Suprapubic skin (tissue), 4 donors: ENCODE measurements around the gene HIPK4. TPM values are rescaled to one million over a fixed set of nuclear protein-coding genes. Genes with fewer than 3 reads are reported as not detected.

Experiments used
- DNase-seq, 2 donors: peaks; one replicate each; pipeline ENCODE4 v3.0.0-alpha.2; 2019; ENCODE audit warnings: low spot score in 2 of 2
- H3K27ac ChIP-seq: fragments of 200-600 bp; sonication (generic); one replicate; pipeline ENCODE4 v1.5.1; 2019
- H3K27me3 ChIP-seq: fragments of 200-600 bp; sonication (generic); one replicate; pipeline ENCODE4 v1.5.1; 2019
- H3K36me3 ChIP-seq: fragments of 200-600 bp; sonication (generic); one replicate; pipeline ENCODE4 v1.5.1; 2019
- H3K4me1 ChIP-seq: fragments of 200-600 bp; sonication (generic); one replicate; pipeline ENCODE4 v1.5.1; 2019
- H3K4me3 ChIP-seq: fragments of 200-600 bp; sonication (generic); one replicate; pipeline ENCODE4 v1.5.1; 2019; ENCODE audit warnings: mild to moderate bottlenecking
- H3K9me3 ChIP-seq: fragments of 200-600 bp; sonication (generic); one replicate; pipeline ENCODE4 v1.5.1; 2019
- EP300 ChIP-seq: sonication (generic); formaldehyde crosslinking; IDR thresholded peaks from one replicate; pipeline ENCODE4 v1.6.1; 2017; ENCODE audit warnings: antibody characterized with exemption
- POLR2A ChIP-seq, 2 donors: fragments of 450-650 bp; IDR thresholded peaks; one replicate each; pipeline ENCODE4 v1.6.1; 2017; ENCODE audit warnings: antibody characterized with exemption in 2 of 2, mild to moderate bottlenecking in 2 of 2, moderate library complexity in 2 of 2
- POLR2AphosphoS5 ChIP-seq, 3 donors: sonication (generic); formaldehyde crosslinking; IDR thresholded peaks; one replicate each; pipeline ENCODE4 v1.6.1; 2017; ENCODE audit warnings: antibody characterized with exemption in 3 of 3
- WGBS: methylation state at CpG from one replicate; pipeline ENCODE4 v1.1.5; 2018; 5-methylcytosine and 5-hydroxymethylcytosine counted together
- total RNA-seq, 4 donors: library from RNA; depleted of rRNA; stranded (reverse); fragments of >200 nt; gene quantifications; one replicate each; pipeline ENCODE4 v1.1.0, GENCODE V29; 2016
- TF ChIP-seq, protein P1 (sequence below), 2 donors: fragments of 200-600 bp in 1 of 2; fragments of 450-650 bp in 1 of 2; sonication (generic) in 1 of 2; IDR thresholded peaks; one replicate each; pipeline ENCODE4 v1.5.1; 2016 to 2019; ENCODE audit warnings: antibody characterized with exemption in 2 of 2, mild to moderate bottlenecking in 1 of 2, moderate library complexity in 1 of 2

Gene HIPK4
- total RNA-seq, 4 donors from 2014 or later, result 0.21 to 0.47 (median 0.42) TPM; not detected in 1

DNA sequence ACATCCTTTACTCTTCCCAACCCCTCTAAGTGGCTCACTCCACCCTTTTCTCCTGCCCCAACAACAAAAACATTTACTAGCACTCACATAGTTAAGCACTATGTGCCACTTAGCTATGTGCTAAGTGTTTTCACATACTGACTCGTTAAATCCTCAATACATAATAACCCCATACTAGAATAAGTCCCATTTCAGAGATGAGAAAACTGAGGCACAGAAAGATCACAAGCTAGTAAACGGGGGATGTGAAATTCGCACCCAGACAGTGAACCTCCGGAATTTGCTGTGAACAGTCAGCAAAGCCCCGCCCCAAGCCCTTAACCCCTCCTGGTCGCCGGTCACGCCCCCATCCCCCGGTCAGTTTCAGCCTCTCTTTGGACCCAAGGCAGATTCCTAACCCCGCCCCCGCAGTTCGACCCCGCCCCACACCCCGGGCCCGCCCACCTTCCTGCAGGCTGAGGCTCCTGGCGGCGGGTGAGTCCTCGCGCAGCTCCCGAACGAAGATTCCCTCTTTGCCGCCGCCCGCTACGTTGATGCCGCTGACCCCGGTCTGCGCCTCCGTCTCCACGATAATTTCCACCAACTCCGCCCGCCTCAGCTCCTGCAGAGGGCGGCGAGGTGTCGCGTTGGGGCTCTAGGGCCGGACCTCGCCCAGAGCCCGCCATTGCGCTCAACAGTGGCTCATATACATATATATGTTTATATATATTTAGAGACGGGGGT is 13.4 kb upstream of the HIPK4 start:
- H3K27me3 ChIP-seq, result no peaks in the 10 kb centered on the region
- H3K4me1 ChIP-seq, result peaks cover 30% of the 10 kb centered on the region
- H3K27ac ChIP-seq, result peak overlapping the region; percentile 82
- under 1% methylated on average over 18 of the region's 41 CpGs for WGBS
- H3K36me3 ChIP-seq, result no peaks in the 10 kb centered on the region
- peak; percentile 96 for DNase-seq
- no peak for TF ChIP-seq POLR2AphosphoS5 (IDR thresholded peaks at IDR 0.05)
- TF ChIP-seq, protein P1, sequence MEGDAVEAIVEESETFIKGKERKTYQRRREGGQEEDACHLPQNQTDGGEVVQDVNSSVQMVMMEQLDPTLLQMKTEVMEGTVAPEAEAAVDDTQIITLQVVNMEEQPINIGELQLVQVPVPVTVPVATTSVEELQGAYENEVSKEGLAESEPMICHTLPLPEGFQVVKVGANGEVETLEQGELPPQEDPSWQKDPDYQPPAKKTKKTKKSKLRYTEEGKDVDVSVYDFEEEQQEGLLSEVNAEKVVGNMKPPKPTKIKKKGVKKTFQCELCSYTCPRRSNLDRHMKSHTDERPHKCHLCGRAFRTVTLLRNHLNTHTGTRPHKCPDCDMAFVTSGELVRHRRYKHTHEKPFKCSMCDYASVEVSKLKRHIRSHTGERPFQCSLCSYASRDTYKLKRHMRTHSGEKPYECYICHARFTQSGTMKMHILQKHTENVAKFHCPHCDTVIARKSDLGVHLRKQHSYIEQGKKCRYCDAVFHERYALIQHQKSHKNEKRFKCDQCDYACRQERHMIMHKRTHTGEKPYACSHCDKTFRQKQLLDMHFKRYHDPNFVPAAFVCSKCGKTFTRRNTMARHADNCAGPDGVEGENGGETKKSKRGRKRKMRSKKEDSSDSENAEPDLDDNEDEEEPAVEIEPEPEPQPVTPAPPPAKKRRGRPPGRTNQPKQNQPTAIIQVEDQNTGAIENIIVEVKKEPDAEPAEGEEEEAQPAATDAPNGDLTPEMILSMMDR (IDR thresholded peaks at IDR 0.05), result peak in 1 of 2 donors; percentile 5
- H3K9me3 ChIP-seq, result no peaks in the 10 kb centered on the region
- peak overlapping the region; percentile 69 for H3K4me3 ChIP-seq

DNA sequence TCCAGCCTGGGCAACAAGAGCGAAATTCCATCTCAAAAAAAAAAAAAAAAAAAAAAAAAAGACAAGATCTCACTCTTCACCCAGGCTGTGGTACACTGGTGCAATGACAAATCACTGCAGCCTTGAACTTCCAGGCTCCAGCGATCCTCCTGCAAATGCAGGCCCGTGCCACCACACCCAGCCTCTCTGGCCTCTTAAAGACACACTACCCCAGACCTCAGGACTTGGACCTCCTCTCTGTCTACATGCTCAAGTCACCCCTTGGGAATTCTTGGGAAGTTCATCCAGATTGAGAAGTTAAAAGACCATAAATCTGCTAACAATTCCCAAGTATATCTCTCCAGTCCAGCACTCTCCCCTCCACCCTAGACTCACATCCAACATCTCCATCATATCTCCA is 10.6 kb upstream of the HIPK4 start:
- 63% methylated on average over 3 of the region's 3 CpGs for WGBS
- TF ChIP-seq POLR2A (IDR thresholded peaks at IDR 0.05) (no peak), POLR2AphosphoS5 (IDR thresholded peaks at IDR 0.05) (no peak), EP300 (no peak)
- TF ChIP-seq, protein P1 (IDR thresholded peaks at IDR 0.05), result no peak

DNA sequence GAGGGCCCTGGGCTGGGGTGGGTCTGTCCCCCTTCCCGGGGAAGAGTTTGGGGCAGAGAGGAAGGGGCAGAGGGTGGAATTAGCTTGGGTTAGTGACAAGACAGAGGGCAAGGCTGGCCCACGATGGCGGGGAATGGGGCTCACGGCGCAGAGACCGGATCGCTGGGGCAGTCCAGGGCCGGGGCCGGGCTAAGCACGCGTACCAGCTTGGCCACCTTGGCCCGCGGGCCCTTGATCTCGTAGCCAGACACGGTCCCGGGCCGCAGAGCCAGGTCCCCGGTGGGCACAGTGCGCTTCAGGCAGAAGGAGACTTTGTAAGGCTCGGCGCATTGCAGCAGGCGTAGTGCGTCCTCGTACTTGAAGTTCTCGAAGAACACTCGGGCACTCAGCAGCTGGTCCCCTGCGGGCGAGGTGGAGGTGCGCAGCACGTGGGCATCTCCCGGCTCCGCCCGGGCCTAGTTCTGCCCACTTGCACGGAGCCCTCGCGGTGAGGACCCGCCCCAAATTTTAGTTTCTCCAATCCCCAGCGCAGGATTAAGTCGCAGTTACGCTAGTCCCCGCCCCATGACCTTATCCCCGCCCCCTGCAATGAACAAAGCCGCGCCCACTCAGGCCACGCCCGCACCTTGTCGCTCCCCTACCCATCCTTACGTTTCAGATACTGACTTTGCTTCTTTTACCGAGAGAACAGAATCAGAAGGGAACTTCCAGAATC is 8.6 kb upstream of the HIPK4 start:
- WGBS, result 24% methylated on average over 23 of the region's 49 CpGs
- Histone ChIP-seq H3K36me3 (no peaks in the 10 kb centered on the region), H3K4me1 (peaks cover 23% of the 10 kb centered on the region), H3K27me3 (no peaks in the 10 kb centered on the region), H3K4me3 (peak overlapping the region; percentile 11), H3K27ac (no peak overlapping the region), H3K9me3 (no peaks in the 10 kb centered on the region)
- TF ChIP-seq, protein P1 (IDR thresholded peaks at IDR 0.05), result no peak
- TF ChIP-seq POLR2A (IDR thresholded peaks at IDR 0.05) (no peak), POLR2AphosphoS5 (IDR thresholded peaks at IDR 0.05) (no peak), EP300 (no peak)
- DNase-seq, result no peak

More for the DNA sequence above, 10.6 kb upstream of the HIPK4 start:
- no peaks in the 10 kb centered on the region for H3K9me3 ChIP-seq
- H3K4me1 ChIP-seq, result peaks cover 34% of the 10 kb centered on the region
- H3K27me3 ChIP-seq, result no peaks in the 10 kb centered on the region
- DNase-seq, result no peak
- H3K36me3 ChIP-seq, result no peaks in the 10 kb centered on the region
- no peak overlapping the region for H3K27ac ChIP-seq
- H3K4me3 ChIP-seq, result no peak overlapping the region

DNA sequence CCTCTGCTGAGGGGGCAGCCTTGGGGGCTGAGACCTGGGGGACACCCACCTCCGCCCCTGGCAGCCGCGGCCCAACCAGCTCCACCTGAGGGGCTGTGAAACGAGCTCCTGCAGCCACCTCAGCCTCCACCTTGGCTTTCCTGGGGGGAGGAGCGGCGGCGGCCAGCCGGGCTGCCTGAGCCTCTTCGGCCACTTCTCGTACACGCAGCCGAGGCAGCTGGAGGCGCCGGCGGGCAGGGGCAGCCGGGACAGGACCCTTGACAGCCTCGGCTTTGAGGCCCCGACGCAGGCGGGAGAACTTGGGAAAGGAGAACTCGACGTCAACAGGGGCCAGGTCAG is 7.6 kb upstream of the HIPK4 start:
- TF ChIP-seq POLR2AphosphoS5 (IDR thresholded peaks at IDR 0.05) (no peak), EP300 (no peak), POLR2A (IDR thresholded peaks at IDR 0.05) (no peak)
- TF ChIP-seq, protein P1 (IDR thresholded peaks at IDR 0.05), result no peak
- Histone ChIP-seq H3K4me3 (no peak overlapping the region), H3K36me3 (no peaks in the 10 kb centered on the region), H3K27me3 (no peaks in the 10 kb centered on the region), H3K27ac (no peak overlapping the region), H3K9me3 (no peaks in the 10 kb centered on the region), H3K4me1 (peaks cover 20% of the 10 kb centered on the region)
- DNase-seq, result no peak
- WGBS, result 95% methylated on average over 15 of the region's 22 CpGs

DNA sequence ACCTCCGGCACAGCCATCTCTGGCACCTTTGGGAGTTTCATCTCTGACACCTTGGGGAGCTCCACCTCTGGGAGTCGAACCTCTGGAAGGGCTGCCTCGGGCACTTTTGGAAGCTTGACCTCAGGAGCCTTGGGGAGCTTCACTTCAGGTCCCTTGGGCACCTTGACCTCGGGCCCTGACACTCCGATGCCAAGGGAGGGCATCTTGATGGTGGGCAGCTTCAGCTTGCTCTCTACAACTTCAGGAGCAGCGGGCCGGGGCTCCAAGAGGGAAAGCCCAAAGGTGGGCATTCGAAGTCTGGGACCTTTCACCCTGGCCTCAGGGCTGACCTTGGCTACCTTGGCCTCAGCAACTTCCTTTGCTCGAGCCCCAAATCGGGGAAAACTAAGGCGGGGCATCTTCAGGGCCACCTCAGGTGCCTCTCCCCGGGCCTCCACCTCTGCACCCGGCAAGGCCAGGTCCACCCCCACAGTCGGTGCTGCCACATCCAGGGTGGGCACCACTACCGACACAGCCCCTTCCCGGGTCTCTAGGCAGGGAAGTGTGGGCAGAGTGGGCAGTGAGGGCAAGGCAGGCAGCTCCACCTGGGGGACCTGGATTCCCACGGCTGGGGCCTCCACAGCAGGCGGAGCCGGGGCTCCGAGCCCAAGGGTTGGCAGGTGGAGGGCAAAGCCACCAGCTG is 7.0 kb upstream of the HIPK4 start:
- Histone ChIP-seq H3K4me1 (peaks cover 21% of the 10 kb centered on the region), H3K36me3 (no peaks in the 10 kb centered on the region), H3K9me3 (no peaks in the 10 kb centered on the region), H3K4me3 (no peak overlapping the region), H3K27ac (no peak overlapping the region), H3K27me3 (no peaks in the 10 kb centered on the region)
- WGBS, result 90% methylated on average over 7 of the region's 20 CpGs
- DNase-seq, result no peak
- TF ChIP-seq POLR2A (IDR thresholded peaks at IDR 0.05), result no peak
- no peak for TF ChIP-seq EP300
- TF ChIP-seq, protein P1 (IDR thresholded peaks at IDR 0.05), result no peak
- TF ChIP-seq POLR2AphosphoS5 (IDR thresholded peaks at IDR 0.05), result no peak
